HS-5 (cell line): ENCODE results near the gene DIS3L2.
A peak's percentile ranks its signal among the peaks of the same experiment; 100 is the strongest.
"Not testable (repeated sequence)": the region's sequence is repeated elsewhere in the genome, so short reads cannot be mapped to it uniquely, and the experiment has no call there.

Source experiments
- DNase-seq: peaks from one replicate; pipeline ENCODE4 v3.0.0-alpha.2; 2012; ENCODE audit warnings: low read depth

Gene DIS3L2

GRCh38 chr2:232350804-232351685, 389.5 kb downstream of the DIS3L2 start:
- no peak for DNase-seq

GRCh38 chr2:232351686-232352510, 390.4 kb downstream of the DIS3L2 start:
- no peak for DNase-seq

- DNase-seq = no peak
These were observed 391.1 kb downstream of the DIS3L2 start for GRCh38 chr2:232352511-232353091.

GRCh38 chr2:232353096-232353495, 391.6 kb downstream of the DIS3L2 start:
- DNase-seq = no peak

GRCh38 chr2:232353660-232354059, 392.1 kb downstream of the DIS3L2 start:
- no peak for DNase-seq

GRCh38 chr2:232354069-232354468, 392.6 kb downstream of the DIS3L2 start:
- no peak for DNase-seq

- no peak for DNase-seq
These were observed 400.1 kb downstream of the DIS3L2 start for GRCh38 chr2:232361646-232362045.

GRCh38 chr2:232362174-232362900, 400.8 kb downstream of the DIS3L2 start:
- DNase-seq = no peak

GRCh38 chr2:232363064-232363783, 401.7 kb downstream of the DIS3L2 start:
- not testable (repeated sequence) for DNase-seq

- no peak for DNase-seq
These were observed 402.5 kb downstream of the DIS3L2 start for GRCh38 chr2:232363784-232364615.

- not testable (repeated sequence) for DNase-seq
These were observed 403.5 kb downstream of the DIS3L2 start for GRCh38 chr2:232364806-232365594.

GRCh38 chr2:232365621-232366321, 404.3 kb downstream of the DIS3L2 start:
- DNase-seq = peak; percentile 52

GRCh38 chr2:232366461-232366860, 404.9 kb downstream of the DIS3L2 start:
- DNase-seq = not testable (repeated sequence)

- DNase-seq = no peak
These were observed 405.5 kb downstream of the DIS3L2 start for GRCh38 chr2:232367016-232367415.

- DNase-seq = no peak
These were observed 406.2 kb downstream of the DIS3L2 start for GRCh38 chr2:232367591-232368233.

GRCh38 chr2:232368311-232368731, 406.8 kb downstream of the DIS3L2 start:
- peak; percentile 39 for DNase-seq

GRCh38 chr2:232369126-232369951, 407.8 kb downstream of the DIS3L2 start:
- no peak for DNase-seq
